ENCODE measurements around the gene NPW.

The NPW gene

DNA sequence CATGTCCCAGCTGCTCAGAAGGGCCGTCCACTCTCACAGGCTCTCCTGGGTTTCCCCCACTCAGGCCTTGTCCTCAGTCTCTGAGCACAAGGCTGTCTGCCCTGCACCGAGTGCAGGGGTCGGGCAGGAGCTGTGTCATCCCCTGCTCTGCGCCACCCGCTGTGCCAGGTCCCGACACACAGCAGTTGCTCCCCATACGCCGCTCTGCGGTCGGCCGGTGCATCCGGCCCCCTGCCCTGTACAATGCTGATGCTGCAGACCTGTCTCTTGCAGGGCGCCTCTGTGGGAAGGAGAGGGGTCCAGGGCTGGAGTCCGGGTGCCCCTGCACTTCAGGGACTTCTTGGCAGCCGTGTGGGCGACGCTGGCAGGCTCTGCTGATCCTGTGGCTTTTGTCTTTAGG, 34.3 kb downstream of the NPW start:
- no peak for DNase-seq (ENCODE audit: low read depth)

- DNase-seq (ENCODE audit: low read depth) = no peak
Measured at GRCh38 chr16:2054543-2055245, 35.1 kb downstream of the NPW start.

DNA sequence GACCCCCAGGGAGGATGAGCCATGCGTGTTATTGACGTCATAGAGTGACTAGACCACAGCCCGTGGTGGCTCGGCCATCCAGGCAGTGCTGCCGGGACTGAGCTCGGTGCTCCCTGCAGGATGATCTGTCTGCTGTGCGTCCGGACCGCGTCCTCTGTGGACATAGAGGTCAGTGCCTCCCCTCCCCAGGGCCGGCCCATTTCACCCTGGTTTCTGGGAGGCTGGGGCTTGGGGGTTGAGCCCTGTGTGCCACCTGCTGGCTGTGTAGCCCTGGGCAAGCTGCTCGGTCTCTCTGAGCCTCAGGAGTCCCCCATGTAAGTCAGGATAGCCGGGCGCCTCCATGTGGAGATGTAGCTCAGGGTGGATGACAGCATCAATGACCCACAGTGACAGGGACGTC, 36.5 kb downstream of the NPW start:
- DNase-seq (ENCODE audit: low read depth) = no peak

- no peak for DNase-seq (ENCODE audit: low read depth)
Measured at GRCh38 chr16:2056681-2057407, 37.3 kb downstream of the NPW start.

DNA sequence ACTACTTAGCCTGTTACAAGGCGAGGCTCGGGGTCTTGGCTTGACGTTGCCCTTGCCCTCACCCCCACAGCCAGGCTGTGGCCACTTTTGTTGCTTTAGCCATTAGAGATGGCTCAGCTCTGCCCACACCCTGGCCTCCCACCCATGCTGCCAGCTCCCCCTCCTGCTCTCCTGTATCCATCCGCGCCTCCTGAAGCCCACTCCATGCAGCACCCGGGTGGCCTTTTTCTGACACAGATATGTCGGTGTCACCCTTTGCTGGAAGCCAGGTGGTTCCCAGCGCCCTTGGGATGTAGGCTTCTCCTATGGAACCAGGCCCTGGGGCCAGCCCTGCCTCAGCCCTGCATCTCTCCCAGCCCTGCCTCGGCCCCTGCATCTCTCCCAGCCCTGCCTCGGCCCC, 37.9 kb downstream of the NPW start:
- DNase-seq (ENCODE audit: low read depth) = no peak

GRCh38 chr16:2058420-2058819, 38.8 kb downstream of the NPW start:
- no peak for DNase-seq (ENCODE audit: low read depth)

GRCh38 chr16:2058872-2059271, 39.3 kb downstream of the NPW start:
- no peak for DNase-seq (ENCODE audit: low read depth)

GRCh38 chr16:2060346-2060745, 40.8 kb downstream of the NPW start:
- DNase-seq (ENCODE audit: low read depth) = no peak

DNA sequence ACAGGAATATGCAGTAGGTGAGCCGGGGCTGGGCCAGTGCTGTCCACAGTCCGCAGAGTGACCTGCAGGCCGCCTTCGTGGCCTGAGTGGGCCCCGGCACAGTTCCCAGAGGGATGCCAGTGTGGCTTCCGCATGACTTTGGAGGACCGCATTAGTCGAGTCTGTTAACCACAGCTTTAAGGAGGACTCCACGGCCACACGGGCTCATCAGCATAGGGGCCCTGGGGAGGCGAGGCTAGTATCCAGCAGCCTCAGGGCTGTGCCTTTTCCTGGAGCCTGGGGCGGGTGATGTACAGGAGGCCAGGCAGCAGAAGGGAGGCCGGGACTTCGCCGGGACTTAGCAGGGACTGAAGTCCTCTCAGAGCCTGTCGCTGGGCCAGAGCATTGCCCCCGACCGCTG, 41.4 kb downstream of the NPW start:
- no peak for DNase-seq (ENCODE audit: low read depth)

DNA sequence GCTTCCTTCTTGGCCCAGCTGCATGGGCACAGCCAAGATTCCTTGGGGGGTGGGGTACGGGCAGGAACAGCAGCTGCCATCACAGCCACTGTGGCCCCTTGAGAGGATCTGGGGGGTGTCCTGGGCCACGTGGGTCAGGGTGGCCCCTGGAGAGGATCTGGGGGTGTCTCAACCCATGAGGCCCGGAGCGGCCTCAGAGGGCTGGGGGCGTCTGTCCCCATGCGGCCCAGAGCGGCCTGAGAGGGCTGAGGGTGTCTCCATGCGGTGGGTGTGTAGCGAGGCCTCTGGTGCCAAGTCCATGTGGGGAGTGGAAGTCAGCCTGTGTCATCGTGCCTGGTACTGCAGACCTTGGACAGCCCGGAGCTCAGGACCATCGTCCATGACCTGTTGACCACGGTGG, 41.9 kb downstream of the NPW start:
- DNase-seq (ENCODE audit: low read depth) = no peak

- DNase-seq (ENCODE audit: low read depth) = no peak
Measured at GRCh38 chr16:2062801-2063200, 43.2 kb downstream of the NPW start.

DNA sequence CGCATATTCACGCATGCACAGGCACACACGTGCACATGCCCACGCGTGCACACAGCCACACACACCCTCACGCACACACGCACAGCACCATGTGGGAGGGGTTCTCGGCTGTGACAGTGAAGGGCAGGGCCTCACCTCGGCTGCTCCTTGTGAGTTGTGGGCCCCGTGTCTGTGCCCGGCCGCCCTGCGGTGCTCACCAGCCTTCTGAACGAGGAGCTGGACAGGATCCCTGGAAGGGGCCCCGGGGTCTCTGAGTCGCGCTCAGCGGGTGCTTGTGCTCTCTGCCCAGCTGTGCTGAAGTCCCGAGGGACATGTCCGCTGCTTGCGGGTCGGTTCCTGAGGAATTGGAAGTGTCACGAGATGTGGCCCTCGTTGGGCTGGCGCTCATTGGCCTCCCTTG, 44.3 kb downstream of the NPW start:
- DNase-seq (ENCODE audit: low read depth) = no peak

- DNase-seq (ENCODE audit: low read depth) = no peak
Measured at GRCh38 chr16:2064368-2064945, 44.9 kb downstream of the NPW start.

DNA sequence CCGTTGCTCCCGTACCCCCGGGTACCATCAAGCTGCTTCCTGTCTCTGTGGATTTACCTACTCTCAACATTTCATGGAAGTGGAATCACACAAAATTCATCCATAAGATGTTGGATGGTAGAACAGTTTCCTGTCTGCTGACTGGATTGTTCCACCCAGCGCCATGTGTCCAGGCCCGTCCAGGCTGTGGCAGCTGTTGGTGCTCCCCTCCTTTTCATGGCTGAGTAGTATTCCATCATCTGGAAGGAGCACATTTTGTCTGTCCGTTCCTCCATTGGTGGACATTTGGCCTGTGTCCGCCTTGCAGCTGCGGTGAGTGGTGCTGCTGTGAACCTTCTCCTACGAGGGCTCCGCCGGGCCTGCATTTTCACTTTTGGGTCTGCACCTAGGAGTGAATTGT, 46.6 kb downstream of the NPW start:
- no peak for DNase-seq (ENCODE audit: low read depth)

Measured in stromal cell of bone marrow (primary cell).